Activated B cell treated with CpG ODN at 0.5 μM for 24 hours (primary cell): ENCODE results near the gene C1orf35. TPM values are rescaled to one million over a fixed set of nuclear protein-coding genes. Genes with fewer than 3 reads are reported as not detected.
"Not testable (repeated sequence)": the region's sequence is repeated elsewhere in the genome, so short reads cannot be mapped to it uniquely, and the experiment has no call there.

ENCODE experiments used
- ATAC-seq: fragments of 200-7000 bp; cut with Tn5 transposase; one replicate; pipeline ENCODE4 v1.10.0; 2021; ENCODE audit warnings: low read depth, mild to moderate bottlenecking, moderate library complexity
- CTCF ChIA-PET: fragments of 350-600 bp; sonication (Branson Sonifier 250); formaldehyde crosslinking; loops from one replicate; lab custom pipeline; 2021; ENCODE audit warnings: antibody characterized with exemption; lab: Charles Lee
- POLR2A ChIA-PET: fragments of 350-600 bp; sonication (Branson Sonifier 250); formaldehyde crosslinking; loops from one replicate; lab custom pipeline; 2021; ENCODE audit warnings: antibody characterized with exemption; lab: Charles Lee
- DNase-seq: peaks from one replicate; pipeline ENCODE4 v3.0.0; 2022
- H3K27ac Mint-ChIP-seq: one replicate; pipeline ENCODE4 v1.8.0; 2020; ENCODE audit warnings: mixed read lengths
- H3K27me3 Mint-ChIP-seq: one replicate; pipeline ENCODE4 v1.8.0; 2021; ENCODE audit warnings: mixed read lengths
- H3K36me3 Mint-ChIP-seq: one replicate; pipeline ENCODE4 v1.8.0; 2021; ENCODE audit warnings: low read depth, mixed read lengths
- H3K4me1 Mint-ChIP-seq: one replicate; pipeline ENCODE4 v1.8.0; 2021; ENCODE audit warnings: mixed read lengths
- H3K4me3 Mint-ChIP-seq: one replicate; pipeline ENCODE4 v1.8.0; 2020; ENCODE audit warnings: mild to moderate bottlenecking, mixed read lengths
- H3K9me3 Mint-ChIP-seq: one replicate; pipeline ENCODE4 v1.8.0; 2020; ENCODE audit warnings: mixed read lengths
- CTCF ChIP-seq: fragments of 200-600 bp; IDR thresholded peaks from one replicate; pipeline ENCODE4 v1.8.0; 2022; ENCODE audit warnings: antibody characterized with exemption, mild to moderate bottlenecking
- intact Hi-C: fragments of 100-400 bp; cut with micrococcal nuclease; formaldehyde crosslinking; loops from one replicate; pipeline ENCODE4 v1.15.1; 2024
- total RNA-seq: library from RNA; stranded (reverse); gene quantifications from 2 replicates; pipeline ENCODE4 v1.2.3, GENCODE V29; 2022

The C1orf35 gene
- total RNA-seq, 1 donor from 2014 or later: 11.9 TPM

DNA sequence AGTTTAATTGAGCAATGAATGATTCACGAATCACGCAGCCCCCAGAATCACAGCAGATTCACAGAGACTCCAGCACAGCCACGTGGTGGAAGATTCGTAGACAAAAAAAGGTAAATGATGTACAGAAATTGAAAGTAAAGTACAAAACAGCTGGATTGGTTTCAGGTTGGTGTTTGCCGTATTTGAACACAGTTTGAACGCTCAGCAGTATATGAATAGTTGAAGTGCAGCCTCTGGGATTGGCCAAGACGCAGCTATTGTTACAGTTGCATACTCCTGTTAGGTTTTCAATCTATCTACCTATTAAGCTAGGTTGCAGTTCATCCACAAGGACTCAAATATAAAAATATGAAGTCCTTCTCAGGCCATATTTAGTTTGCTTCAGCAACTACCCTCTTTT lies 9.0 kb upstream of the C1orf35 start:
- H3K4me1 Mint-ChIP-seq: peaks cover 21% of the 10 kb centered on the region
- DNase-seq: no peak
- H3K36me3 Mint-ChIP-seq: peaks cover 9% of the 10 kb centered on the region
- ATAC-seq: no peak
- H3K9me3 Mint-ChIP-seq: no peaks in the 10 kb centered on the region
- H3K27me3 Mint-ChIP-seq: no peaks in the 10 kb centered on the region
- POLR2A ChIA-PET: interaction anchor here (0.6 to 0.7 kb wide), 2 partner anchors 10 to 376 kb away, joined by 3 read pairs; no protein-coding TSS in a partner anchor
- CTCF ChIA-PET: no interaction called here
- no peak for TF ChIP-seq CTCF
- intact Hi-C loops: no loop called here
- no peak overlapping the region for H3K27ac Mint-ChIP-seq
- H3K4me3 Mint-ChIP-seq: no peak overlapping the region

DNA sequence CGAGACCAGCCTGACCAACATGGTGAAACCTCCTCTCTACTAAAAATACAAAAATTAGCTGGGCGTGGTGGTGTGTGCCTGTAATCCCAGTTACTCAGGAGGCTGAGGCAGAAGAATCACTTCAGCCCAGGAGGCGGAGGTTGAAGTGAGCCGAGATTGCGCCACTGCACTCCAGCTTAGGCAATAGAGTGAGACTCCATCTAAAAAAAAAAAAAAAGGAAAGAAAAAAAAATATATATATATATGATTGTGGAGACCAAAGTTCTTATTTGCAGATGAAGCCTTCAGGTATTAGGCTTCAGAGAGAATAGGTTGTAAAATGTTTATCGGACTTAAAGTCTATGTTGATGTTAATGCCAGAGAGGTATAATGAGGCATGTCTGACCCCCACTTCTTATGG lies 8.2 kb upstream of the C1orf35 start:
- H3K9me3 Mint-ChIP-seq, H3K27ac Mint-ChIP-seq, H3K4me3 Mint-ChIP-seq, H3K27me3 Mint-ChIP-seq, ATAC-seq, DNase-seq, intact Hi-C loops, CTCF ChIA-PET: not testable (repeated sequence)
- Mint-ChIP-seq H3K36me3 (peaks cover 16% of the 10 kb centered on the region), H3K4me1 (peaks cover 21% of the 10 kb centered on the region)
- POLR2A ChIA-PET: interaction anchor here (0.5 to 2.6 kb wide), 4 partner anchors 27 to 66 kb away, joined by 3 to 47 read pairs (median 16); partner anchors contain the start of genes ARF1 and IBA57

GRCh38 chr1:228110556-228110955 lies 7.4 kb upstream of the C1orf35 start:
- Mint-ChIP-seq H3K9me3 (no peaks in the 10 kb centered on the region), H3K27ac (no peak overlapping the region), H3K4me1 (peaks cover 21% of the 10 kb centered on the region), H3K36me3 (peaks cover 20% of the 10 kb centered on the region), H3K27me3 (no peaks in the 10 kb centered on the region), H3K4me3 (no peak overlapping the region)
- no peak for TF ChIP-seq CTCF
- DNase-seq (no peak), ATAC-seq (no peak)
- intact Hi-C loops: no loop called here
- ChIA-PET CTCF (no interaction called here), POLR2A (interaction anchor here (0.7 to 2.6 kb wide), 4 partner anchors 20 to 348 kb away, joined by 3 to 47 read pairs (median 14); partner anchors contain the start of gene IBA57)

DNA sequence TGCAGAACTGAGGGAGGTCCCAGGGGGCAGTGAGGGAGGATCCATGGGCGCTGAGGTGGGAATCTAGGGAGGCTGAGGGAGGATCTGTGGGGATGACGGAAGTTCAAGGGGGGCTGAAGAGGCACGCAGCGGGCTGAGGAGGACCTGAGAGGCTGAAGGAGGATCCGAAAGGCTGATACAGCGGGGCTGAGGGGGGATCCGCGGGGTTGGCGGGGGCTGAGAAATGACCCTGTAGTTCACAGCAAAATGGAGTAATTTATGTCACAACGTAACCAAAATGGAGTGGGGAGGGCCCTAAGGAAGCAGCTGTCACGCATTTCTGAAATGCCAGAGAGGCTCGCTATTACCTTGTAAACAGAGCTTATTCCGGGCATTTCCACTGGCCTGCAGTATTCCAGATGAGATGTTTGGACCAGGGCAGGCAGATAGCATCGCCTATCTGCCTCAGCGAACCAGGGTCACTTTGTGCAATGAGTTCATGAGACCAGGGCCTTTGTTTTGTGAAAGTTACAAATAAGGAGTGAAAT lies 6.9 kb upstream of the C1orf35 start:
- no peaks in the 10 kb centered on the region for H3K9me3 Mint-ChIP-seq
- TF ChIP-seq CTCF: no peak
- ChIA-PET POLR2A (interaction anchor here (0.7 to 2.8 kb wide), 8 partner anchors 11 to 377 kb away, joined by 3 to 47 read pairs (median 8); partner anchors contain the start of genes ARF1, GUK1, IBA57 and RNF187), CTCF (interaction anchor here (0.9 kb wide), 1 partner anchor 56 kb away, joined by 3 read pairs; no protein-coding TSS in a partner anchor)
- ATAC-seq (no peak), DNase-seq (no peak)
- peaks cover 21% of the 10 kb centered on the region for H3K4me1 Mint-ChIP-seq
- no peaks in the 10 kb centered on the region for H3K27me3 Mint-ChIP-seq
- H3K36me3 Mint-ChIP-seq: peaks cover 20% of the 10 kb centered on the region
- H3K27ac Mint-ChIP-seq: peak overlapping the region; percentile 93
- H3K4me3 Mint-ChIP-seq: peak overlapping the region; percentile 92
- intact Hi-C loops: loop anchor here (1.0 to 10.0 kb wide), 10 partner anchors 28 to 565 kb away; partner anchors contain the start of genes ARF1, GUK1, IBA57 and RNF187

DNA sequence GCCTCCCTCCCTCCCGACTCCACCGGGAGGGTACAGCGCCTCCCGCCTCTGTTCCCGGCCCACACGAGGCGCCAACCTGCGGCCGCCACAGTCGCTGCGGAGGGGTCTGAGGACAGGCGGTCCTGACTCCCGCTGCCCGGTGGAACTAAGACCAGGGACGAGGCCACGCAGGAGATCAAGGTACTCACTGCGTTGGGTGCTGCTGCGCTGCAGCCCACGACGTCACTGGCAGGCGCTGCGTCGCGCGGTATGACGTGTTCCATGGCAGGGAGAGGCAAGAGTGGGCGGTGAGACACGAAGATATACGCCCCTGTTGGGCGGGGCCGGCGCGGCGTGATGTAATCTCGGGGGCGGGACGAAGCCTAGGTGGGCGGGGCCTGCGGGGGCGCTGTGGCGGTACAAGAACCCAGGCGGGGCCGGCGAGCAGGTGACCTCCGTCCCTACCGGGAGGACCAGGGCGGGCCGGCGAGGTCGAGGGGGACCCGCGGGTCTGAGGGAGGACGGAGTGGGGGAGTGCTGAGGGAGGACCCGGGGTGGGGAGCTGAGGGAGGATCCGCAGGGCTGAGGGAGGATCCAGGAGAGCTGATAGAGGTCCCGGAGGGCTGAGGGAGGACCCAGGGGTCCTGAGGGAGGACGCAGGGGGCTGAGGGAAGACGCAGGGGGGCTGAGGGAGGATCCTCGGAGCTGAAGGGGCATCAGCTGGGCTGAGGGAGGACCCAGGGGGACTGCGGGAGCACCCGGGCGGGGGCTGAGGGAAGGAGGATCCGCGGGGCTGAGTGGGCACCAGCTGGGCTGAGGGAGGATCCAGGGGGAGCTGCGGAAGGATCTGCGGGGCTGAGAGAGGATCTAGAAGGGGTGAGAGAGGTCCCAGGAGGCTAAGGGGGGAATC lies 6.2 kb upstream of the C1orf35 start, which contains the start of gene MRPL55:
TSS of gene MRPL55 (minus strand) at position 227 of the 889 bp plus-strand sequence. CDS start 1,039 bp downstream, outside the sequence.
- H3K4me1 Mint-ChIP-seq: peaks cover 24% of the 10 kb centered on the region
- no peaks in the 10 kb centered on the region for H3K9me3 Mint-ChIP-seq
- TF ChIP-seq CTCF: no peak
- peak; percentile 96 for ATAC-seq
- peak within 1 kb of the TSS; percentile 92 for H3K4me3 Mint-ChIP-seq
- peaks cover 20% of the 10 kb centered on the region for H3K36me3 Mint-ChIP-seq
- no peaks in the 10 kb centered on the region for H3K27me3 Mint-ChIP-seq
- intact Hi-C loops: loop anchor here (1.0 to 10.0 kb wide), 10 partner anchors 27 to 565 kb away; partner anchors contain the start of genes ARF1, GUK1, IBA57 and RNF187
- ChIA-PET POLR2A (interaction anchor here (0.6 to 2.8 kb wide), 11 partner anchors 12 to 377 kb away, joined by 3 to 47 read pairs (median 7); partner anchors contain the start of genes ARF1, GUK1, IBA57 and RNF187), CTCF (interaction anchor here (0.9 kb wide), 1 partner anchor 57 kb away, joined by 3 read pairs; no protein-coding TSS in a partner anchor)
- peak within 1 kb of the TSS; percentile 93 for H3K27ac Mint-ChIP-seq
- peak; percentile 100 for DNase-seq
